GM12878 (cell line): ENCODE data around the gene ETNK2. TPM values are rescaled to one million over a fixed set of nuclear protein-coding genes. Genes with fewer than 3 reads are reported as not detected.

Experiments used
- ATAC-seq: fragments of 200-7000 bp; cut with Tn5 transposase; 3 replicates; pipeline ENCODE4 v1.9.1; 2020; ENCODE audit warnings: mild to moderate bottlenecking, moderate library complexity
- BruUV-seq: library from RNA; stranded (reverse); fragments of 400-500 nt; replicated peaks from 2 replicates; lab custom pipeline; 2021; lab: Mats Ljungman, UMichigan
- CTCF ChIA-PET: fragments of 300-600 bp; sonication (Branson Sonifier 250); formaldehyde crosslinking; extraction: SDS; loops from one replicate; lab custom pipeline; 2021; ENCODE audit warnings: inconsistent platforms; lab: Yijun Ruan, JAX
- POLR2A ChIA-PET: fragments of 350-600 bp; formaldehyde crosslinking; extraction: SDS; loops from one replicate; lab custom pipeline; 2021; ENCODE audit warnings: inconsistent platforms; lab: Charles Lee
- RAD21 ChIA-PET: fragments of 300-600 bp; sonication (Branson Sonifier 250); formaldehyde crosslinking; loops from one replicate; lab custom pipeline; 2023; ENCODE audit warnings: antibody characterized with exemption; ENCODE audit not compliant: unreplicated experiment; lab: Charles Lee
- SMC1A ChIA-PET: fragments of 300-600 bp; sonication (Branson Sonifier 250); formaldehyde crosslinking; loops from one replicate; lab custom pipeline; 2023; ENCODE audit not compliant: unreplicated experiment, uncharacterized antibody; lab: Charles Lee
- DNase-seq: peaks from one replicate; pipeline ENCODE4 v3.0.0-alpha.2; 2011; ENCODE audit warnings: low read depth, low spot score
- FAIRE-seq: peaks from 3 replicates; lab custom pipeline; 2011; peaks lifted over from hg19 to GRCh38; lab: Jason Lieb, UNC
- H2AFZ ChIP-seq: 2 replicates; pipeline ENCODE4 v1.6.0; 2011; ENCODE audit warnings: low read depth, low read length, control low read depth; ENCODE audit not compliant: control insufficient read depth
- H3K27ac ChIP-seq: 2 replicates; pipeline ENCODE4 v1.5.1; 2011; ENCODE audit warnings: control low read depth; ENCODE audit not compliant: control insufficient read depth, insufficient read depth
- H3K27me3 ChIP-seq, 2 experiments: replicated peaks in 1 of 2; 2 replicates each; pipeline versions ENCODE4 v1.6.0 to v1.6.1; 2011; ENCODE audit warnings: low read length in 1 of 2; ENCODE audit not compliant: control insufficient read depth in 2 of 2, insufficient read depth in 2 of 2
- H3K36me3 ChIP-seq, 2 experiments: 2 replicates each; pipeline ENCODE4 v1.5.1; 2011; ENCODE audit warnings: low read length in 1 of 2; ENCODE audit not compliant: control insufficient read depth in 2 of 2, insufficient read depth in 2 of 2
- H3K4me1 ChIP-seq: 2 replicates; pipeline ENCODE4 v1.6.1; 2011; ENCODE audit warnings: mild to moderate bottlenecking, low read length, moderate library complexity, mixed read lengths; ENCODE audit not compliant: control insufficient read depth, insufficient read depth
- H3K4me2 ChIP-seq: 2 replicates; pipeline ENCODE4 v1.6.0; 2011; ENCODE audit warnings: control low read depth; ENCODE audit not compliant: control insufficient read depth, insufficient read depth
- H3K4me3 ChIP-seq: fragments of 200-600 bp; sonication (generic); 2 replicates; pipeline ENCODE4 v1.5.1; 2016
- H3K79me2 ChIP-seq: 2 replicates; pipeline ENCODE4 v1.6.0; 2011; ENCODE audit warnings: low read length; ENCODE audit not compliant: control insufficient read depth, insufficient read depth
- H3K9ac ChIP-seq: 2 replicates; pipeline ENCODE4 v1.8.0; 2011; ENCODE audit warnings: low read length, control low read depth, mixed read lengths; ENCODE audit not compliant: control insufficient read depth, insufficient read depth
- H3K9me3 ChIP-seq: replicated peaks from 3 replicates; pipeline ENCODE4 v1.5.1; 2011; ENCODE audit warnings: mild to moderate bottlenecking, low read length; ENCODE audit not compliant: control insufficient read depth, insufficient read depth
- H4K20me1 ChIP-seq: 2 replicates; pipeline ENCODE4 v1.6.0; 2011; ENCODE audit not compliant: control insufficient read depth, insufficient read depth
- BACH1 ChIP-seq: fragments of 450-650 bp; IDR thresholded peaks from 2 replicates; pipeline ENCODE4 v1.6.1; 2017; ENCODE audit warnings: mild to moderate bottlenecking, borderline replicate concordance
- BMI1 ChIP-seq: fragments of 450-650 bp; IDR thresholded peaks from 2 replicates; pipeline ENCODE4 v1.6.1; 2016; ENCODE audit warnings: mild to moderate bottlenecking, moderate library complexity, borderline replicate concordance
- CHD1 ChIP-seq: IDR thresholded peaks from 2 replicates; pipeline ENCODE4 v1.6.1; 2012; ENCODE audit warnings: low read depth, low read length, improper control_type of control experiment
- EZH2 ChIP-seq: IDR thresholded peaks from 2 replicates; pipeline ENCODE4 v1.6.1; 2012; ENCODE audit warnings: low read depth, mild to moderate bottlenecking, control low read depth, inconsistent platforms, low read length, borderline replicate concordance; ENCODE audit not compliant: control insufficient read depth
- HCFC1 ChIP-seq: fragments of 150-350 bp; IDR thresholded peaks from 2 replicates; pipeline ENCODE4 v1.6.1; 2014; ENCODE audit warnings: low read length
- KLF5 ChIP-seq: fragments of 450-650 bp; IDR thresholded peaks from 2 replicates; pipeline ENCODE4 v1.6.1; 2014; ENCODE audit warnings: mild to moderate bottlenecking; ENCODE audit not compliant: partially characterized antibody
- NFXL1 ChIP-seq: fragments of 450-650 bp; IDR thresholded peaks from 2 replicates; pipeline ENCODE4 v1.6.1; 2017; ENCODE audit warnings: antibody characterized with exemption, mild to moderate bottlenecking, borderline replicate concordance
- NFYA ChIP-seq: IDR thresholded peaks from 2 replicates; pipeline ENCODE4 v1.6.1; 2011; ENCODE audit warnings: low read depth, mild to moderate bottlenecking, low read length, improper control_type of control experiment, borderline replicate concordance
- PAX5 ChIP-seq: IDR thresholded peaks from 2 replicates; pipeline ENCODE4 v1.6.1; 2011; ENCODE audit warnings: low read depth, low read length, borderline replicate concordance
- PML ChIP-seq: IDR thresholded peaks from 2 replicates; pipeline ENCODE4 v1.6.1; 2012; ENCODE audit warnings: low read length, inconsistent platforms
- RELA ChIP-seq: fragments of 450-650 bp; IDR thresholded peaks from 2 replicates; pipeline ENCODE4 v1.8.0; 2014; ENCODE audit warnings: borderline replicate concordance; ENCODE audit not compliant: partially characterized antibody
- ZNF384 ChIP-seq: IDR thresholded peaks from 2 replicates; pipeline ENCODE4 v1.6.1; 2012; ENCODE audit warnings: low read depth, mild to moderate bottlenecking, low read length, improper control_type of control experiment, borderline replicate concordance
- ZZZ3 ChIP-seq: IDR thresholded peaks from 2 replicates; pipeline ENCODE4 v1.6.1; 2011; ENCODE audit warnings: low read depth; ENCODE audit not compliant: control insufficient read depth, insufficient read length
- WGBS: methylation state at CpG from one replicate; pipeline ENCODE4 v1.1.6; 2016; ENCODE audit warnings: low lambda C conversion rate; ENCODE audit not compliant: insufficient replicate concordance, insufficient coverage; ENCODE audit errors: missing lambda C conversion rate; 5-methylcytosine and 5-hydroxymethylcytosine counted together
- in situ Hi-C: fragments of 300-500 bp; cut with MboI; formaldehyde crosslinking; loops from 9 replicates; pipeline ENCODE4 v1.14.3; 2018; ENCODE audit warnings: mixed read lengths
- intact Hi-C: fragments of 100-400 bp; cut with micrococcal nuclease; formaldehyde crosslinking; loops from one replicate; pipeline ENCODE4 v1.14.2; 2022; ENCODE audit not compliant: unreplicated experiment
- polyA plus RNA-seq, 11 experiments: library from polyadenylated mRNA; depleted of rRNA in 4 of 11; unstranded in 6 of 11; stranded (reverse) in 5 of 11; fragments of >200 nt; fragmentation: Nextera tagmentation in 4 of 11; fragmentation: Illumina TruSeq in 1 of 11; extraction: Ambion mirVana in 4 of 11; extraction: Trizol in 1 of 11; gene quantifications; 1 replicate in 1 of 11; 2 replicates in 10 of 11; pipeline versions ENCODE4 v1.2.1 to v1.2.3, GENCODE V29; 2011 to 2016; ENCODE audit warnings: inconsistent platforms in 2 of 11, missing spikeins in 2 of 11, low read depth in 1 of 11
- total RNA-seq, 4 experiments: library from RNA; depleted of rRNA in 3 of 4; stranded (reverse); fragments of >200 nt in 3 of 4; fragmentation: Illumina TruSeq in 1 of 4; extraction: Trizol in 1 of 4; gene quantifications; 2 replicates each; pipeline versions ENCODE4 v1.2.1 to v1.2.3, GENCODE V29; 2013 to 2021
- TF ChIP-seq, protein P1 (sequence below): fragments of 450-650 bp; IDR thresholded peaks from 2 replicates; pipeline ENCODE4 v1.6.1; 2017; ENCODE audit warnings: low read depth, mild to moderate bottlenecking, moderate library complexity
- TF ChIP-seq, protein P2 (sequence below): fragments of 450-650 bp; IDR thresholded peaks from 2 replicates; pipeline ENCODE4 v1.6.1; 2017; ENCODE audit warnings: mild to moderate bottlenecking
- TF ChIP-seq, protein P3 (sequence below): IDR thresholded peaks from 2 replicates; pipeline ENCODE4 v1.6.1; 2012; ENCODE audit warnings: low read depth, low read length, improper control_type of control experiment
- TF ChIP-seq, protein P4 (sequence below): fragments of 450-650 bp; formaldehyde crosslinking; IDR thresholded peaks from 2 replicates; pipeline ENCODE4 v1.4.0; 2020; ENCODE audit warnings: mild to moderate bottlenecking, moderate library complexity

ETNK2 gene
- total and polyA plus RNA-seq, 10 of the 15 experiments (the other 5 are each of a cell fraction or from before 2014, with no cell fraction given) = 0.14 TPM; not detected in 9

DNA sequence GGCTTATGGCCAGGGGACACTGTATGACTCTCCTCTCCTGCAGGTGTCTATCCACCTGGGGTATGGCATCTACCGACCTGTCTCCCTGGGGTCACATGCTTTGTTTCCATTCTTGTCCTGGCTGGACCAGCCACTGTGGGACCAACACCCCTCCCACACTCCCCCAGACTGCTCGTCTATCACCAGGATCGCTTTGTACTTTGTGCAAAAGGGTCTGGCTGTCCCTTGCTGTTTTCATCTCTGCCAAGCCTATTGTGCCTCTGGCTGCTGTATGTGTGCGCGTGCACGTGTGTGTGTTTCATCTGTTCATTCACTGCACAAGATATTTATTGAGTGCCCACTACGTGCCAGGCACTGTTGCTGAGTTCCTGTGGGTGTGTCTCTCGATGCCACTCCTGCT, 25.5 kb downstream of the ETNK2 start:
- 37% methylated on average over 8 of the region's 8 CpGs for WGBS
- Histone ChIP-seq H3K27me3 (no peaks in the 10 kb centered on the region; a peak in 1 of 4 replicates), H3K27ac (no peak overlapping the region), H2AFZ (no peak overlapping the region), H3K79me2 (no peaks in the 10 kb centered on the region), H3K4me1 (no peaks in the 10 kb centered on the region), H3K36me3 (no peaks in the 10 kb centered on the region), H3K4me3 (no peak overlapping the region), H3K4me2 (no peak overlapping the region), H3K9me3 (no peaks in the 10 kb centered on the region), H3K9ac (no peak overlapping the region), H4K20me1 (no peaks in the 10 kb centered on the region)
- ChIA-PET CTCF (interaction anchor here (7.8 kb wide), 1 partner anchor 254 kb away, joined by 102 read pairs; no protein-coding TSS in a partner anchor), SMC1A (no interaction called here), POLR2A (no interaction called here), RAD21 (interaction anchor here (4.1 kb wide), 1 partner anchor 267 kb away, joined by 54 read pairs; the partner anchor contains the start of gene SNRPE)
- intact Hi-C loops (no loop called here), in situ Hi-C loops (loop anchor here (5.0 kb wide), 1 partner anchor 264 kb away; the partner anchor contains the start of gene SNRPE)
- ATAC-seq (no peak), FAIRE-seq (no peak), DNase-seq (no peak)
- no TSS peak for BruUV-seq
- TF ChIP-seq RELA (no peak), PML (no peak), HCFC1 (no peak), KLF5 (no peak), CHD1 (no peak), NFYA (no peak), BACH1 (no peak), PAX5 (no peak), EZH2 (no peak), ZNF384 (no peak), ZZZ3 (no peak), NFXL1 (no peak), BMI1 (no peak)
- TF ChIP-seq, protein P1, sequence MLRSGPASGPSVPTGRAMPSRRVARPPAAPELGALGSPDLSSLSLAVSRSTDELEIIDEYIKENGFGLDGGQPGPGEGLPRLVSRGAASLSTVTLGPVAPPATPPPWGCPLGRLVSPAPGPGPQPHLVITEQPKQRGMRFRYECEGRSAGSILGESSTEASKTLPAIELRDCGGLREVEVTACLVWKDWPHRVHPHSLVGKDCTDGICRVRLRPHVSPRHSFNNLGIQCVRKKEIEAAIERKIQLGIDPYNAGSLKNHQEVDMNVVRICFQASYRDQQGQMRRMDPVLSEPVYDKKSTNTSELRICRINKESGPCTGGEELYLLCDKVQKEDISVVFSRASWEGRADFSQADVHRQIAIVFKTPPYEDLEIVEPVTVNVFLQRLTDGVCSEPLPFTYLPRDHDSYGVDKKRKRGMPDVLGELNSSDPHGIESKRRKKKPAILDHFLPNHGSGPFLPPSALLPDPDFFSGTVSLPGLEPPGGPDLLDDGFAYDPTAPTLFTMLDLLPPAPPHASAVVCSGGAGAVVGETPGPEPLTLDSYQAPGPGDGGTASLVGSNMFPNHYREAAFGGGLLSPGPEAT = no peak
- TF ChIP-seq, protein P2, sequence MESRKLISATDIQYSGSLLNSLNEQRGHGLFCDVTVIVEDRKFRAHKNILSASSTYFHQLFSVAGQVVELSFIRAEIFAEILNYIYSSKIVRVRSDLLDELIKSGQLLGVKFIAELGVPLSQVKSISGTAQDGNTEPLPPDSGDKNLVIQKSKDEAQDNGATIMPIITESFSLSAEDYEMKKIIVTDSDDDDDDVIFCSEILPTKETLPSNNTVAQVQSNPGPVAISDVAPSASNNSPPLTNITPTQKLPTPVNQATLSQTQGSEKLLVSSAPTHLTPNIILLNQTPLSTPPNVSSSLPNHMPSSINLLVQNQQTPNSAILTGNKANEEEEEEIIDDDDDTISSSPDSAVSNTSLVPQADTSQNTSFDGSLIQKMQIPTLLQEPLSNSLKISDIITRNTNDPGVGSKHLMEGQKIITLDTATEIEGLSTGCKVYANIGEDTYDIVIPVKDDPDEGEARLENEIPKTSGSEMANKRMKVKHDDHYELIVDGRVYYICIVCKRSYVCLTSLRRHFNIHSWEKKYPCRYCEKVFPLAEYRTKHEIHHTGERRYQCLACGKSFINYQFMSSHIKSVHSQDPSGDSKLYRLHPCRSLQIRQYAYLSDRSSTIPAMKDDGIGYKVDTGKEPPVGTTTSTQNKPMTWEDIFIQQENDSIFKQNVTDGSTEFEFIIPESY = no peak
- TF ChIP-seq, protein P3, sequence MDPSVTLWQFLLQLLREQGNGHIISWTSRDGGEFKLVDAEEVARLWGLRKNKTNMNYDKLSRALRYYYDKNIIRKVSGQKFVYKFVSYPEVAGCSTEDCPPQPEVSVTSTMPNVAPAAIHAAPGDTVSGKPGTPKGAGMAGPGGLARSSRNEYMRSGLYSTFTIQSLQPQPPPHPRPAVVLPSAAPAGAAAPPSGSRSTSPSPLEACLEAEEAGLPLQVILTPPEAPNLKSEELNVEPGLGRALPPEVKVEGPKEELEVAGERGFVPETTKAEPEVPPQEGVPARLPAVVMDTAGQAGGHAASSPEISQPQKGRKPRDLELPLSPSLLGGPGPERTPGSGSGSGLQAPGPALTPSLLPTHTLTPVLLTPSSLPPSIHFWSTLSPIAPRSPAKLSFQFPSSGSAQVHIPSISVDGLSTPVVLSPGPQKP = no peak
- TF ChIP-seq, protein P4, sequence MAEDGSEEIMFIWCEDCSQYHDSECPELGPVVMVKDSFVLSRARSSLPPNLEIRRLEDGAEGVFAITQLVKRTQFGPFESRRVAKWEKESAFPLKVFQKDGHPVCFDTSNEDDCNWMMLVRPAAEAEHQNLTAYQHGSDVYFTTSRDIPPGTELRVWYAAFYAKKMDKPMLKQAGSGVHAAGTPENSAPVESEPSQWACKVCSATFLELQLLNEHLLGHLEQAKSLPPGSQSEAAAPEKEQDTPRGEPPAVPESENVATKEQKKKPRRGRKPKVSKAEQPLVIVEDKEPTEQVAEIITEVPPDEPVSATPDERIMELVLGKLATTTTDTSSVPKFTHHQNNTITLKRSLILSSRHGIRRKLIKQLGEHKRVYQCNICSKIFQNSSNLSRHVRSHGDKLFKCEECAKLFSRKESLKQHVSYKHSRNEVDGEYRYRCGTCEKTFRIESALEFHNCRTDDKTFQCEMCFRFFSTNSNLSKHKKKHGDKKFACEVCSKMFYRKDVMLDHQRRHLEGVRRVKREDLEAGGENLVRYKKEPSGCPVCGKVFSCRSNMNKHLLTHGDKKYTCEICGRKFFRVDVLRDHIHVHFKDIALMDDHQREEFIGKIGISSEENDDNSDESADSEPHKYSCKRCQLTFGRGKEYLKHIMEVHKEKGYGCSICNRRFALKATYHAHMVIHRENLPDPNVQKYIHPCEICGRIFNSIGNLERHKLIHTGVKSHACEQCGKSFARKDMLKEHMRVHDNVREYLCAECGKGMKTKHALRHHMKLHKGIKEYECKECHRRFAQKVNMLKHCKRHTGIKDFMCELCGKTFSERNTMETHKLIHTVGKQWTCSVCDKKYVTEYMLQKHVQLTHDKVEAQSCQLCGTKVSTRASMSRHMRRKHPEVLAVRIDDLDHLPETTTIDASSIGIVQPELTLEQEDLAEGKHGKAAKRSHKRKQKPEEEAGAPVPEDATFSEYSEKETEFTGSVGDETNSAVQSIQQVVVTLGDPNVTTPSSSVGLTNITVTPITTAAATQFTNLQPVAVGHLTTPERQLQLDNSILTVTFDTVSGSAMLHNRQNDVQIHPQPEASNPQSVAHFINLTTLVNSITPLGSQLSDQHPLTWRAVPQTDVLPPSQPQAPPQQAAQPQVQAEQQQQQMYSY = no peak
- TF ChIP-seq, all 136 proteins: peak for 0
